ENCODE results near the gene PRPS1L1.

The PRPS1L1 gene

DNA sequence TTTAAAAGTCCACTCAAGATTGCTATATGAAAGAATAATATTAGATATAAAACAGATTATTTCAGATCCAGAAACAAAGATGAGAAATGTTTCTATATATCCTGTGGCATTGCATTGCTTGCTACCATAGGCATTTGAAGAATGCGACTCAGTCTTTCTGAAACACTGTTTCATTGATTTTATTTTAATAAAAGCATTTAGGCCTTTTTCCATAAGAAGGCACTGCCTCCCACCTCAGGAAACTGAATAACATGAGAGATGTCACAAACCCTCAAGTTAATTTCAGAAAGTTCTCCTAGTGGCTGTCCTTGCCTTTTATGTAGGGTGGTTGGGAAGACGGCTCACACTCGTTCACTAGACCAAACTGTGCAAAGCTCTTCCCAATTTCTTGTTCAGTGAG lies 23.3 kb downstream of the PRPS1L1 start:
- no peak for DNase-seq

DNA sequence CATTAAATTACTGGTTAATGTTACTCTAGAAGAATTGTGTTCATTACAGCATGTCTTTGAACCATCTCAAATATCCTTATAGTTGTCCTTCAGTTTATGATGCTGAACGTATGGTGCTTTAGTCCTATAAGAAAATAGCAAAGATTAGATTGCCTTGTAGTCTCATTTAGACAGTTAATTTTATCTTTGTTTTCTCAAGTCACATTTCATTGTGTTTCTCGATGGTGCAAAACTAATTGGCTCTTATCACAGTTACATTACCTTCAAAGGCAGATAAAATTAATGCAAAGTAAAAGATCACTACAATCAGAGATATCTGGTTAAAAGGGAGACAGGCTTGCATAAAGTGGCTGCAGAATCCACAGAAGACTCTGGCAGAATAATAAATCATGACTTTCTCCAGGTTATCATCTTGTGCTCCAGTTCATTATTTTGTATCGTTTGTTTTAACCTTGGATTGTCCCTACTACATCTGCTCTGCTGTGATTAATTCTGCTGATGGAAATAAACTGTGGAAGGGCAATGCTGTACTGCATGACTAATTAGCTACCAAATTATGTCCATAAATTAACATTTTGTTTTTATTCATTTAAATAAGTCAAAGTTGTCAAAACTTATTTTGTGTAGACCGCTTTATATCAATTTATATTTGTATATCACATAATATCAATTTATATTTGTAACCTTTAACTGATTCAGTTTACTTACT lies 24.2 kb downstream of the PRPS1L1 start:
- peak; percentile 67 for DNase-seq

DNA sequence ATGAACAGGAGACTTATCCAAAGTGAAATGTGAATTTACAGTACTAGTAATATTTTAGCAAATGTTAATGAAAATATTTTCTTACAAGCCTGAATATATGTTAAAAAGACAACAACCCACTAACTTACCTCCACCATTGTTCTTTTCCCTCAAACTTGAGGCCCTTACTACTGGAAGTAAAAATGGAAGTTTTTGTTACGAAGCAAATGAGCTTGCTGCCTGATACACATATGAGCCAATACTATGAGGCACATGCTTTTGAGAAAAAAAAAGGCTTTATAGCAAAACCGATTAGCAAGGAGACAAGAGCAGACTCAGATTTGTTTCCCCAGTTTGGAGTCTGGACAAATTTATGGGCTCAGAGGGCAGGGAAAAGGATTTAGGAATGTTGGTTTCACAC lies 29.0 kb downstream of the PRPS1L1 start:
- DNase-seq, result no peak

DNA sequence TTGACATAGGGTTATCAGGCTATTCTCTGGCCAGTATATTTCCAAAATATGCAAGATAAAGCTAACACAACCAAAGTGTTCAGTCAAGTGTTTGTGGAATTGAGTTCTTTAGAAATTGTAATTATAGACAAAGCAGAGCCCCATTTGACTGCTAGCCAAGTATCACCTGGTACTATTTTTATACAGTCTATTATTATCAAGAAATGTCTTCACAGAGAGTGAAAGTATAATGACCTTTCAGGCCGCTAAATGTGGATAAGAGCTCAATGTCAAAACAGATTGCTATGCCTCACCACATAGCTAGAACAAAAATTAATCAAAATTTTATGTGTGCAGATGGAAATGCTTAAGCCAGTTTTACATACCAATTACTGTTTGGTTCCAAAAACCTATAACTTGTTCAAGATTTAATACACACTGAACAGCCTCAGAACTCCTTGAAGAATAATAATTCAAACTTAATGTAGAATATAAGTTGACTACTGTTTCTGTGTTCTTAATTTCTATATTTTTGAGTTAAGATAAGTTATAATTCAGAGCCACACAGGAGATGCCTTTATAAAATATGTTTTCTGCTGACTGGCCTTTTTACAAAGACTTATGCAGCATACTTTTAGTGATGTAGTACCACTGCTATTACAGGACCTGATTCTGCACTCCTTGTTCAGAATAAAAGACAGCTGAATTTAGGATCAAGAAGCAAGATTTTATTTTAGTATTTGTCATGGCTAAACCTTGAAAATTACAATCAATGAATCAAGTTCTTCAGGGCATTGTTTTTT lies 31.0 kb downstream of the PRPS1L1 start:
- DNase-seq, result peak; percentile 72

DNA sequence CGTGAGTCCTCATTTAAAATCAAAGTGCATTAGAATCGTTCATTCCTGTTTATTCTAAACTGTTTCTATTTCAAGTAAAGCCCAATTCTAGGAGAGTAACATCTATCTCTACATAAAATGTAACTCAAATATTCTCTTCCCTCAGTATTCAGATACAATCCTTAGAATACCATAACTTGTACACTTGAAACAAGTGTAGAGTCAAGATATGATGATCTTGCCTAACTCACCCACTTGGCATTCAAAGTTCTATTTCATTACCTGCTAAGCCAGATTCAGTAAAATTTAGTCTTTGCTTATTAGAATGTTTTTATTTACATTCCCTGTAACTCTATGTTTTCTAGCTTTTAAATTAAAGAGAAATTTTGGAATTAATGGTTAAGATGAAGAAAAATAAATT lies 31.6 kb downstream of the PRPS1L1 start:
- DNase-seq, result peak; percentile 38

DNA sequence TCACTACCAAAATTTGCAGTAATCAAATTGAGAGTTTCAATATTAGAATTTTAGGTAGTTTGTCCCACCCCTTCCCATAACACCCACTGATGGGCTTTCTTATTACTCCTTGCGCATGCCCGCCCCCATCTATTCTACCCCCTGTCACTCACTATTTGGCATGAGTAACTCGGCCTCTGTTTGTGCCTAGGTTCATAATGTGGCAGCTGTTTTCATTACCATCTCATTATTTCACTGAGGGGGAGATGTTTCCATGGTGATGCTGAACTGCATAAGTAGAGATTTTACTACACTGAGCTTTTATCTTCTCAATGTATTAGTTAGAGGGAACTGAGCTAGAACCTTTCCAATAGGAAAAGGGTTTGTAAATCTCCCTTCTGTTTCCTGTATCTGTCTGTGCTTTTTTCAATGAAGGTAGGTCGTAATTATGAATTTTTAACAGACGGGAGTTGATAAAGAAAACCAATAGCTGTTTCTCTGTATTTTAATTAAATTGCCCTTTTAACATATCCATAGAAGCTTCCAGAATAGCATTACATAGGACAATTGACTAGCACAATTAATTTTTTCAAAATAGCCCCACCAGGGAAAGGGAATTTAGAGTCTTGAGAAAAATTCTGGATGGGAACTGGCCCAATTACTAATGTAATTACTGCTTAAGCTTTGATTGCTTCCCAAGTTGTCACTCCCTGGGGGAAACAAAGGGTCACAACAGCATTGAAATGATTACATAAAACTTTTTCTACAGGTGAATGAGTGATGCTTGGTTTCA lies 33.4 kb downstream of the PRPS1L1 start:
- DNase-seq, result peak; percentile 13

DNA sequence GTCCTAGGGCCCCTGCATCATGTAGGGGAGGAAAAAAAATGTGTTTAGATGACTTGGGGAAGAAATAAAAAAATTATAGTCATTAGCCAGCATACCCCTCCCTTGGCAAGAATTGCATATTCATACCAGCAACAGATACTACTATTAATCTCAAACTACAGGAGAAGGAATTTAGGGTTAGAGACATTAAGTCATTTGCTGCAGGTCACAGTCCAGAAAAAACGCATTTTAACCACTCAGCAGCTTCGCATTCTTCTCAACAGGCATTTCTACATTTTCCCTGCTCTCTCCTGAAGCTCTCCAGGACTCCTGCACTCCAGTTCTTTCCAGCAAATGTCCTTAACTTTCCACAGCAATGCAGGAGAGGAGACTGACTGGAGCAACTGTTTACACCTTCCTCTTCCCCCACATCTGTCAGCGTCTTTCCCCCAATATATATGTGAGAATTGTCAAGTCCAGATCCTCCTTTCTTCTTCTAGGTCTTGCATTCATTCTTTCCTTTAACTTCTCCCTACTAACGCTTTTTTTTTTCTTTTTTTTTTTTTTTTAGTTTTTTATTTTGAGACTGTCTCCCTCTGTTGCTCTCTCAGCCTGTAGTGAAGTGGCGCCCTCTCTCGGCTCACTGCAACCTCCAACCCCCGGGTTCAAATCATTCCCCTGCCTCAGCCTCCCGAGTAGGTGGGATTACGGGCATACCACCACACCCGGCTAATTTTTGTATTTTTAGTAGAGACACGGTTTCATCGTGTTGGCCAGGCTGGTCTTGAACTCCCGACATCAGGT lies 35.6 kb downstream of the PRPS1L1 start:
- no peak for DNase-seq

DNA sequence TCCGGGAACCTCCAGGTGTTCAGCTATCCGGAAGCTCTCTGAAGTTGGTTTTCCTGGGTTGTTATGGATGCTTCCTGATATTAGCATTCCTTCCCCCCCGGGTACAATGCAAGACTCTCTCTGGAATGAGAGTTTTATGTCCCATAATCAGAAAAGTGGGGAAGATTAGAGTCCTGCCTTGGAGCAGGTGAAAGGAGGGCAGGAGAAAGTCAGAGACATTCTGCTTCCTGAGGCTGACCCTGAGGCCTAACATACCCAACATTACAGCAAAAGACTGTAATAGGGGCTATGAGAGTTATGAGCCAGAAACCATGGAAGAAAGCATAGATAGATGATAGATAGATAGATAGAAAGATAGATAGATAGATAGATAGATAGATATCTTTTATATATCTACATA lies 36.9 kb downstream of the PRPS1L1 start:
- DNase-seq, result no peak

DNA sequence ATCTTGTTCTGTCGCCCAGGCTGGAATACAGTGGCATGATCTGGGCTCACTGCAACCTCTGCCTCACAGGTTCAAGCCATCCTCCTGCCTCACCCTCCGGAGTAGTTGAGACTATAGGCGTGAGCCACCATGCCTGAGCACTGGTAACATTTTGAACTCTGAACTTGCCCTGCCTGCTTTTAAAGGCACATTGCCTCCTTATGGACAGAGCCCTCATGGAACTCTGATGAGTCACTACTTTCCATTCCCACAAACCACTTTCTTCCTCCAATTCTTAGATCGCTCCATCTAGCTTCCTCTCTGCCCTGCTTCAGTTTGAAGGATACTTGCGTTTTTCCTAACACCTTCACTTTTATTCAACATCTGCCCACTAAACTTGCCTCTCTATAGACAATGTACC lies 38.1 kb downstream of the PRPS1L1 start:
- DNase-seq, result no peak

DNA sequence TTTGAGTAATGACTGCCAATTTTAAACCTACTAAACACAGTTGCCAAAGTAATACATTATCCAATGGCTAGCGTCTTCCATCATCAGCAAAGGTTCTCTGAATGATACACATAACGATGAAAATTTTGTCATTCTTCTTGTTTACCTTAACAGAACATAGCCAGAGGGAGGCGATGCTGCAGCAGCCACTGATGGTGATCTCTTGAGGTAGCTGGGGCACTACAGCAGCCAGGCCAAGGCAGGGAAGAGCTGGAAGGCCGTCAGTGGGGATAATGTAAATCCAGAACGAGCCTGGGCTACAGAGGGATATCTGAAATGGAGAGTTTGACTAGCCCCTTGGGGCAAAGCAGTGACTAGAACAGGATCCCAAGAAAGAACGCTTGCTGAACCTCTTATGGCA lies 38.8 kb downstream of the PRPS1L1 start:
- no peak for DNase-seq

DNA sequence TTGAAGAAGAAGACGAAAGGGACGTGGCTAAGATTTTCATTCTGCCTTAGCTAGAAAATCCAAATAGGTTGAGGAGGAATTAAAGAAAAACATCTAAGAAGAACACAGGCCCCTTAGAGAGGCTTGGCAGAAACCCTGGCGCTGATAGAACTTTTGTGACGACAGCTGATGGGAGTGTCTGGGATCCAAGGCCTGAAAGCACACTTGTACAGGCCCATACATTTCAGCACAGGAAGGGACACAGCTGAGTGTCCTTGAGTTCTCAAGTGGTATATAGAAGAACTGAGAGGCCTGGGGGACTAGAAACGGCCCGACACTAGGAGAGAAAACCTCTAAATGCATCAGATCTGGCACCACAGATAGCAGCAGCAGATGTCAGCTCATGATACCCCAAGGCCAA lies 39.5 kb downstream of the PRPS1L1 start:
- peak; percentile 91 for DNase-seq

DNA sequence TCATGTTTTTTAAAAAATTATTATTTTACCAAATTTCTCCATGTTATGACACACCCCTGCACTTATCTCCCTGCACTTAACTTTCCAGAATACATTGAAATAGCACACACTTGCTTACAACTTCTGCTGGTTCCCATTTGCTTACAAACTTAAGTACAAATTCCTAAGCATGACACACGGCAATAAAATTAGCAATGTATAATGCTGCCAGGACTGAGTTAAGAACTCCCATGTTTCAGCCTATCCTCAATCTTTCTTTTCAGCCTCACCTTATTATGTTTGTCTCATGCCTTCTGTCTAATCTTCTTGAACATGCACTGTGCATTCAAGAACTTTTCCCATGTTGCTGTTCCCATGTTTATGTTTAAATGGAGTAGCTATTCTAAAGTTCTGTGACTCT lies 40.8 kb downstream of the PRPS1L1 start:
- DNase-seq, result no peak

DNA sequence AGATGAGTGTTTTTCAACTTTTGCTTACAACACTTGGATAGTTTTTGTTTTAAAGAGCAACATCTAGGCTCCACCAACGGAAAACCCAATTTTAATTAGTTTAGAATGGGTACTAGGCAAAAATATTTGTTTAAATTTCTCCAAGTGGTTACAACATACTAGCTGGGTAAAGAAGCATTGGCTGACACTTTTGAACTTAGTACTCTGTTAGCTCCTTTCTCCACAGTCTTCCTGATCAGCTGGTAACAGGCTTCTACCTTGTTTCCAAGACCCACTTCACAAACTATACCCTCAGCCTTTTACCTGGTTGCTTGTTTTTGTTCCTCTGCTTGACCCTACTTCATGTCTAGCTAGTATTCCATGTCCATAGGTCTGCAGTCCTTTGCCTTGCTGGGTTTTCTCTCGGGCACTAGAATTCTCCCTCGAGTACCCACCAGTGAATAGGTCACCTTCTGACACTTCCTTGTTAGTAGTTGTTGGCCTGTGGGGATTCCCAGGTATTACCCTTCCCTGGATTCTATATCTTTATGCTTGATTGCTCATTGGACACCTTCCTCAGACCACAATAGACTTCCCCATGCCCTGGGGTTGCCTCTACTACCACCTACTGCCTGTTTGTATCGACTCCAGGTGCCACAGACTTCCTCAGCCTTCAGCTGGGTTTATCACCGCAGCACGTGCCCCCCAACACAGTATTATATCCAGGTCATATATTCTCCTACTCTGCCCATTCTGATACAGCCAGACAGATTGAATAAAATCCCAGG lies 42.0 kb downstream of the PRPS1L1 start:
- no peak for DNase-seq

DNA sequence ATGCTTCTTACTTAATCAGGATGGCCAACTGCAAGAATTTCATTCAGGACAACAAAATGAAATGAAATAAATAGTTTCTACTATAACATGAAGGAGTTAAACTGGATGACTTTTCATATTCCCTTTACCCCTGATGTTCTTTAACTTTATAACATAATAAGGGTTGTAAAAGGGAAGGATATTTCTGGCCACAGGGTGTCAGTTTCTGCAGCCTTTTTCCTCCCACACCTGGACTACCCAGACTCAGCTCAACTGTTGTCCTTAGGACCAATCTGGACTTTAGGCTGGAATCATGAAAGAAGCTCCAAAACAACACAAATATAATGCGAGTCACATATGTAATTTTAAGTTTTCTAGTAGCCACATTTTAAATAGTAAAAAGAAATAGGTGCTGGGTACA lies 43.4 kb downstream of the PRPS1L1 start:
- DNase-seq, result no peak

DNA sequence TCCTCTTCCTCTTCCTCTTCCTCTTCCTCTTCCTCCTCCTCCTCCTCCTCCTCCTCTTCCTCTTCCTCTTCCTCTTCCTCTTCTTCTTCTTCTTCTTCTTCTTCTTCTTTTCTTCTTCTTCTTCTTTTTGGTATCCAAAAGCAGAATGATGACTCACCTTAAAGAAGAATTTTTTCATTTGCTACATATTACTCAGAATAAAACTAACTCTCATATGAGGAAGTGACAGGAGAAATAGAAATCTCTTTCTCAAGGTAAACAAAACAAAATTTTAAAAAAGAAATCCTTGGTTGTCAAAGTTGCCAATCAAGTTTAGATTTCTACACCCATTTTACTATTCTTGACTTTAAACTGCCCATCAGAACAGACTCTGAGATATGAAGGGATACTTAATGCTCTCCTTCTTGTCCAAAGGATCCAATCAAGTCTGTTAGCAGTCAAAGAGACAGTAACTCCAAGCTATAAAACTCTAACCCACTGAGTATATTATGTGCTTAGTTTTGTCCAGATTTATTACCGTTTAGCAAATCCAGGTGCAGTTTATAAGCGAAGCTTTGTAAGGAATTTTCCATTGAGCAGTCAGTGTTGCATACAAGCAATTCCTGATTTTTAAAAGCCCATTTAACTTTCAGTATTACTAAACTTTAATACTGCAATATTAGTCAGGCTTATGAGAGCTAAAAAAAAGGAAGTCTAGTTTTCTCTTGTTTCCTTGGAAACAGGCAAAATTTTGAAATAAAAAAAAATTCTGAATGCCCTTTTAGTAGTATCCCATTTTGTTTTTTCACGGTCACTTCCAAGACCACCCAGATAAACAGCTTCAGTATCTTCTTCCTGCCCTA lies 44.2 kb downstream of the PRPS1L1 start:
- no peak for DNase-seq

DNA sequence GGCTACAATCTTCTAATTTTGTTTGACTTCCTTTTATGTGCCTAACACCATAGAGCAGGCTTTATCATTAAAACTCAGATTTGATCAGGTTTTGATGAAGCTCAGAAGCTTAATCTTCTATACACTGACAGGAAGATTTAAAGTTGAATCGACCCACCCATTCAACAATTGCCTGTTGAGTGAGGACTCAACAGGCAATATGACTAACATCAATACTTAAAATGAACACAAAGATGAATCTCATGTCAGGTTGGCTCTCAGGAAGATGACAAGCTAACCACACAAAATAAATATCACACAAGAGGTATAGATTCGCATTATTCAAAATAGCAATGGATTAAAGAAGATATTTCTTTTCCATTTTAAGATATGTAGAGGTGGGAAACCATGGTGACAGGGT lies 50.7 kb downstream of the PRPS1L1 start:
- DNase-seq, result no peak

Data from DMS79 treated with DMSO at 0.1 percent for 48 hours (cell line).